Thymus (tissue), 11 donors: ENCODE data around the gene TRAP1. TPM values are rescaled to one million over a fixed set of nuclear protein-coding genes. Genes with fewer than 3 reads are reported as not detected.
"Not testable (repeated sequence)": the region's sequence is repeated elsewhere in the genome, so short reads cannot be mapped to it uniquely, and the experiment has no call there.

Experiments used
- DNase-seq, 9 donors: peaks; one replicate each; pipeline ENCODE4 v3.0.0-alpha.2; 2013; ENCODE audit warnings: low spot score in 9 of 9, low read depth in 6 of 9, missing footprints in 1 of 9
- H3K27ac ChIP-seq, 2 donors: one replicate each; pipeline ENCODE4 v1.5.1; 2013; ENCODE audit warnings: control low read depth in 1 of 2, low read depth in 1 of 2, low read length in 1 of 2, mild to moderate bottlenecking in 1 of 2, moderate library complexity in 1 of 2
- H3K27me3 ChIP-seq, 2 donors: one replicate each; pipeline ENCODE4 v1.5.1; 2013; ENCODE audit warnings: low read length in 1 of 2; ENCODE audit not compliant: control insufficient read depth in 2 of 2, insufficient read depth in 1 of 2
- H3K36me3 ChIP-seq, 2 donors: one replicate each; pipeline ENCODE4 v1.5.1; 2013; ENCODE audit warnings: low read length in 1 of 2, mild to moderate bottlenecking in 1 of 2, moderate library complexity in 1 of 2; ENCODE audit not compliant: control insufficient read depth in 2 of 2, insufficient read depth in 2 of 2
- H3K4me1 ChIP-seq, 2 donors: one replicate each; pipeline ENCODE4 v1.5.1; 2013; ENCODE audit warnings: low read length in 2 of 2; ENCODE audit not compliant: control insufficient read depth in 2 of 2, insufficient read depth in 2 of 2
- H3K4me3 ChIP-seq, 2 donors: one replicate each; pipeline ENCODE4 v1.5.1; 2013; ENCODE audit warnings: low read length in 2 of 2, control low read depth in 1 of 2, mild to moderate bottlenecking in 1 of 2
- H3K9me3 ChIP-seq, 2 donors: one replicate each; pipeline ENCODE4 v1.5.1; 2013; ENCODE audit warnings: low read length in 1 of 2, mild to moderate bottlenecking in 1 of 2; ENCODE audit not compliant: control insufficient read depth in 2 of 2, insufficient read depth in 1 of 2
- WGBS: extraction: QIAGEN DNeasy Blood & Tissue Kit; methylation state at CpG from one replicate; pipeline ENCODE4 v1.1.7; 2013; 5-methylcytosine and 5-hydroxymethylcytosine counted together
- polyA plus RNA-seq: library from polyadenylated mRNA; stranded (reverse); fragments of 200-250 nt; gene quantifications from one replicate; pipeline ENCODE4 v1.2.3, GENCODE V29; 2013
- total RNA-seq: library from RNA; stranded (reverse); fragments of 120-200 nt; gene quantifications from one replicate; pipeline ENCODE4 v1.2.4, GENCODE V29; 2013
- donor health status: healthy.

The TRAP1 gene
- total and polyA plus RNA-seq, 2 donors: 46.5 to 48.4 TPM

DNA sequence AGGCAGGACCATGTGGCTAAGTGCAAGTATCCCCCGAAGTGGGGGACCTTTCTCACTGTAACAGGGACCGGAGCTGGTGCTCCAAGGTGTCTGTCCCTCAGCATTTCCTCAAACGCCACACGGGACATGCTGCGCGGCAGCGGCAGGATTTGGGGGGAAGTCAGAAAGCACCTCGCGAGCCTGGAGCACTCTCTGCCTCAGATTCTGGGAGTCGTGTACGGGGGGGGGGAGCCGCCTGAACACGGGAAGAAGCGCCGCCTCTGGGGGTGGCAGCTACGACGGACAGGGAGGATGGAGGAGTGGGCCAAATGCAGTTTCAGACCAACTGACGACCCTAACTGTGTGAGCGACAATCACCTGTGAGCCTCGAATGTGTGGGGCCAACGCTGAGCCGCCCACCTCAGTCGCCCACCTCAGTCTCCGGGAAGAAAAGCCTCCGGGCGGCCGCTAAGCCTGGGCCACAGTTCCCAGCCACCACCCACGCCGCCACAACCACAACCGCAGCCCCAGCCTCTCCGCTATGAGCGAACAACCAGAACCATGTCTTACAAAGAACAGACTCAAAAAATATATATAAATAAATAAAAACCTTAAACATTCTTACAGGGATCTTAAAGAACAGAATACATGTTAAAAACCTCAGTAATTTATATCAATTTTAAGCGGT is 8.8 kb upstream of the TRAP1 start:
- Histone ChIP-seq H3K36me3 (peaks cover 36 to 44% of the 10 kb centered on the region in 2 donors), H3K9me3 (no peaks in the 10 kb centered on the region), H3K4me1 (no peaks in the 10 kb centered on the region), H3K4me3 (no peak overlapping the region), H3K27ac (no peak overlapping the region), H3K27me3 (no peaks in the 10 kb centered on the region)
- WGBS: 98% methylated on average over 33 of the region's 33 CpGs
- no peak for DNase-seq

DNA sequence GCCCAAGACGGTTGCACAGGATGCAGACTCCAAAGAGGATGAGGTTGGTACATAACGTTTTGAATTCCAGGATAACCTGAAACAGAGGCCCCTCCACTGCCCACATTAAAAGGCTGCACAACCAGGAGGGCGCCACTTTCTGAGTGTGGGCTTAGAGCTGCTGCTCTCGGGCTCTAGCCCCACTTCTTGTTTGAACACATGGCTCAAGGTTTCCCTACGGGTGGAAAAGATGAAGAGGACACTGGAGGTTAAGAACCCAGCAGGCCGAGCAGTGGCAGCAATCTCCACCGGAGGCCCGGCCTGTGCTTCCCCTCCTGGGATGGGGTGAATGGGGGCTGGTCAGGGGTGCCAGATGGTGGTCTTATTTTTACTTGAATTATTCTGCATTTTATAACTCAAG is 8.0 kb upstream of the TRAP1 start:
- peaks cover 27 to 35% of the 10 kb centered on the region in 2 donors for H3K36me3 ChIP-seq
- DNase-seq: no peak
- no peaks in the 10 kb centered on the region for H3K27me3 ChIP-seq
- H3K27ac ChIP-seq: no peak overlapping the region
- H3K4me1 ChIP-seq: no peaks in the 10 kb centered on the region
- WGBS: 84% methylated on average over 8 of the region's 8 CpGs
- H3K4me3 ChIP-seq: no peak overlapping the region
- H3K9me3 ChIP-seq: no peaks in the 10 kb centered on the region

GRCh38 chr16:3722508-3722907 is 5.2 kb upstream of the TRAP1 start:
- Histone ChIP-seq H3K27ac (no peak overlapping the region), H3K4me1 (peaks cover 5 to 6% of the 10 kb centered on the region in 2 donors), H3K9me3 (no peaks in the 10 kb centered on the region), H3K27me3 (no peaks in the 10 kb centered on the region), H3K36me3 (peaks cover under 1 to 7% of the 10 kb centered on the region in 2 donors), H3K4me3 (no peak overlapping the region)
- WGBS: 94% methylated on average over 10 of the region's 10 CpGs
- no peak for DNase-seq

- Histone ChIP-seq H3K9me3 (no peaks in the 10 kb centered on the region), H3K4me3 (no peak overlapping the region), H3K36me3 (no peaks in the 10 kb centered on the region), H3K4me1 (peaks cover 8 to 10% of the 10 kb centered on the region in 2 donors), H3K27me3 (no peaks in the 10 kb centered on the region), H3K27ac (no peak overlapping the region)
- no peak for DNase-seq
- WGBS: 96% methylated on average over 11 of the region's 11 CpGs
Measured at GRCh38 chr16:3720418-3720817, 3.1 kb upstream of the TRAP1 start.

GRCh38 chr16:3718628-3719027 is 1.3 kb upstream of the TRAP1 start:
- Histone ChIP-seq H3K4me3 (no peak overlapping the region), H3K4me1 (peaks cover 8 to 10% of the 10 kb centered on the region in 2 donors), H3K36me3 (peaks cover 0 to 4% of the 10 kb centered on the region in 2 donors), H3K27ac (no peak overlapping the region), H3K27me3 (no peaks in the 10 kb centered on the region), H3K9me3 (no peaks in the 10 kb centered on the region)
- WGBS: 98% methylated on average over 10 of the region's 10 CpGs
- no peak for DNase-seq

DNA sequence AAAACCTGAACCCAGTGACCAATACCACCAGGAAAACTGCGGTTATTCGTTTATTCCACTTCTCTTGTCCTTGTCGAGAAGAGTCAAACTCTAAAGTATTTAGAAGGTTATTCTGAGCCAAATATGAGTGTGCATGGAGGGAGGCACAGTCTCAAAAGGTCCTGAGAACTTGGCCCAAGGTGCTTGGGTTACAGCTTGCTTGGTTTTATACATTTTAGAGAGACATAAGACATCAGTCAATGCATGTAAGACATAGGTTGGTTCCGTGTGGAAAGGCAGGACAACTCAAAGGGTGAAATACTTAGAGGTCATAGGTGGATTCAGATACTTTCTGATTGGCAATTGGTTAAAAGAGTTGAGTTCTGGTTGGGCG is 681 bp upstream of the TRAP1 start:
- no peak for DNase-seq
- WGBS: 29% methylated on average over 5 of the region's 5 CpGs
- H3K36me3 ChIP-seq: peaks cover 3 to 9% of the 10 kb centered on the region in 2 donors
- peaks cover 8 to 10% of the 10 kb centered on the region in 2 donors for H3K4me1 ChIP-seq
- H3K9me3 ChIP-seq: no peaks in the 10 kb centered on the region
- peak overlapping the region in 1 of 2 donors; percentile 91 for H3K27ac ChIP-seq
- no peaks in the 10 kb centered on the region for H3K27me3 ChIP-seq
- H3K4me3 ChIP-seq: peak overlapping the region; percentile 52 to 86

DNA sequence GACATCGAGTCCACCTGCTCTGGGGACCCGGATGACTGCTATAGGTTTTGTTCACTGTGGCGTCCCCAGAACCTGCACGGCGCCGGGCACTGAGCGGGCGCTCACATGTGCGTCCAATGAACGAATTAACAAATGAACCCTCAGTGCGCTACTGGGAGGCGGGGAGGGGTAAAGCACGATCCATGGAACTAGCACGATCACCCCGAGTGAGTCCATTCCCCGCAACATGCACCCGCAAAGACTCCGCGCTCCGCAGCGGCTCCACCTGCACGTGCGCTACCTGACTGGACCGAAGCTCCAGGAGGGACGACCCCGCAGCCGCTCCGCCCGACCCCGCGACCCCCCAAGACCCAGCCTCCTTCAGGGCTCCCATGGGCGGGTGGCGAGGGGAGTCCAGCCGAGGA is 491 bp downstream of the TRAP1 start:
- DNase-seq: peak in 2 of 9 donors; percentile 10 to 17
- Histone ChIP-seq H3K27ac (no peak overlapping the region), H3K4me1 (peaks cover 8 to 10% of the 10 kb centered on the region in 2 donors), H3K9me3 (no peaks in the 10 kb centered on the region), H3K4me3 (peak overlapping the region; percentile 81 to 86), H3K27me3 (no peaks in the 10 kb centered on the region), H3K36me3 (peaks cover 3 to 12% of the 10 kb centered on the region in 2 donors)
- 2% methylated on average over 34 of the region's 34 CpGs for WGBS

- WGBS: 91% methylated on average over 7 of the region's 7 CpGs
- Histone ChIP-seq H3K27ac (no peak overlapping the region), H3K4me1 (peaks cover 8 to 10% of the 10 kb centered on the region in 2 donors), H3K36me3 (peaks cover 3 to 12% of the 10 kb centered on the region in 2 donors), H3K4me3 (no peak overlapping the region), H3K27me3 (no peaks in the 10 kb centered on the region), H3K9me3 (no peaks in the 10 kb centered on the region)
- DNase-seq: no peak
Measured at GRCh38 chr16:3715430-3715829, 1.9 kb downstream of the TRAP1 start.

DNA sequence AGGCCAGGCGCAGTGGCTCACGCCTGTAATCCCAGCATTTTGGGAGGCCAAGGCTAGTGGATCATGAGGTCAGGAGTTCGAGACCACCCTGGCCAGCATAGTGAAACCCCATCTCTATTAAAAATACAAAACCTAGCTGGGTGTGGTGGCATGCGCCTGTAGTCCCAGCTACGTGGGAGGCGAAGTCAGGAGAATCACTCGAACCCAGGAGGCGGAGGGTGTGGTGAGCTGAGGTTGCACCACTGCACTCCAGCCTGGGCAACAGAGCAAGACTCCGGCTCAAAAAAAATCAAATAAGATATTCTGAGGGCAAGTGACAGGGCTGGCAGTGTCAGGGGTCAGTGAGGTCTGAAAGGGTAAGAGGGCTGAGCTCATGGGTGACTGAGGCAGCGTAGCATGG is 2.9 kb downstream of the TRAP1 start:
- H3K27me3 ChIP-seq, H3K27ac ChIP-seq, DNase-seq, H3K9me3 ChIP-seq, H3K4me3 ChIP-seq: not testable (repeated sequence)
- Histone ChIP-seq H3K36me3 (peaks cover 3 to 12% of the 10 kb centered on the region in 2 donors), H3K4me1 (peaks cover 8 to 10% of the 10 kb centered on the region in 2 donors)
- WGBS: 99% methylated on average over 10 of the region's 10 CpGs
